Left ventricle myocardium superior (tissue), 1 donor: ENCODE measurements around the gene TENM4. TPM values are rescaled to one million over a fixed set of nuclear protein-coding genes. Genes with fewer than 3 reads are reported as not detected.

Source experiments
- ATAC-seq: fragments of 200-7000 bp; cut with Tn5 transposase; one replicate; pipeline ENCODE4 v1.9.1; 2020; ENCODE audit warnings: mild to moderate bottlenecking, moderate library complexity
- DNase-seq: peaks from one replicate; pipeline ENCODE4 v3.0.0-alpha.2; 2020
- intact Hi-C: fragments of 100-400 bp; cut with micrococcal nuclease; formaldehyde crosslinking; loops from one replicate; pipeline ENCODE4 v1.11.0; 2022
- total RNA-seq: library from RNA; stranded (reverse); fragmentation: NEBNext Ultra II Directional; extraction: Animal tissue kit (Norgen Biotek cat#: 25700); gene quantifications from one replicate; pipeline ENCODE4 v1.2.1, GENCODE V29; 2021
- donor health status: DM: no; HTN: yes; CAD: no; lungs with severe emphysema.

The TENM4 gene
- total RNA-seq, 1 donor from 2014 or later: 0.40 TPM

DNA sequence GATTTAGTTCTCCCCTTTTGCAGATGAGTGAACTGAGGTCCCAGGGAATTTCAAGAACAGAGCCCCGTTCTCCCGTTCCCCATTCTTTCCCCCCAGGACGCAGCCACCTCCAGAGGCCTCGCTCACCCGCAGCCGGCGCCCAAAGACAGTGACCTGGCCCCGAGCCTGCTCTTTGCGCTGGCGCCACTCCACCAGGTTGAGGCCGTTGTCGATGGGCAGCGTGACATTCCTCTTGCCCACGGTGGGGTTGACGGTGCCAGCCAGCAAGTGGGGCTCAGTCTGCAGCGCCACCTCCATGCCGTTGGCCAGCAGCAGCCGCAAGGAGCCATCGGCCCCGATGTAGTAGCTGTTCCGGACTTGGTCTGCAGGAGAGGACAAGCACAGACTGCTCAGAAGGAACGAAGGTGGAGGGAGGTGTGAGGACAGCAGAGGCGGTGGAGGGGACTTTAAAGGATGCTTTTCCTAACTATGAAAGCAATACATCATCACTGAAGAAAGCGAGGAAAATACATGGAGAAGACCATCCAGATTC, 764.7 kb downstream of the TENM4 start:
- intact Hi-C loops: no loop called here
- ATAC-seq: no peak
- DNase-seq: no peak

GRCh38 chr11:78672850-78673620, 767.8 kb downstream of the TENM4 start:
- ATAC-seq (no peak), DNase-seq (no peak)
- intact Hi-C loops: no loop called here

- DNase-seq: no peak
- ATAC-seq: no peak
- intact Hi-C loops: no loop called here
Observed at GRCh38 chr11:78669249-78669648, 771.6 kb downstream of the TENM4 start.

DNA sequence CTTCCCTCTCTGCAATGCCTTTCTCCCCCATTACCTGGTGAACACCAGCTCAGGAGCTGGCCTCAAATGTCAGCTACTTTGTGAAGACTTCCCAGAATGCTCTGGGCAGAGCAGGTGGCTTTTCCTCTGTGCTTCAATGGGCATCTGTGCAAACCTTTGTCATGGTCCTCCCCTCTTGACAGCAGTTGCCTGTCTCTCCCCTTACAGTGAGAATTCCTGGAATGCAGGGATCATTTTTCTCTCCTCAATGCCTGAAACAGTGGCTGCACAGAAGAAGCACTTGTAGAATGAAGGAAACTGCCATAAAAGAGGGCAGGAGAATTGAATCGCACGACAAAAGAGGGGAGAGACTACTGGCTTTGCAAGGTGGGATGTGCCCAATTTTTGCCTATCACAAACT, 773.4 kb downstream of the TENM4 start:
- DNase-seq: no peak
- ATAC-seq: no peak
- intact Hi-C loops: no loop called here

GRCh38 chr11:78666675-78667160, 774.1 kb downstream of the TENM4 start:
- no peak for ATAC-seq
- intact Hi-C loops: no loop called here

GRCh38 chr11:78664636-78665035, 776.2 kb downstream of the TENM4 start:
- ATAC-seq (no peak), DNase-seq (no peak)
- intact Hi-C loops: no loop called here

More at GRCh38 chr11:78666675-78667160, 774.1 kb downstream of the TENM4 start:
- no peak for DNase-seq

DNA sequence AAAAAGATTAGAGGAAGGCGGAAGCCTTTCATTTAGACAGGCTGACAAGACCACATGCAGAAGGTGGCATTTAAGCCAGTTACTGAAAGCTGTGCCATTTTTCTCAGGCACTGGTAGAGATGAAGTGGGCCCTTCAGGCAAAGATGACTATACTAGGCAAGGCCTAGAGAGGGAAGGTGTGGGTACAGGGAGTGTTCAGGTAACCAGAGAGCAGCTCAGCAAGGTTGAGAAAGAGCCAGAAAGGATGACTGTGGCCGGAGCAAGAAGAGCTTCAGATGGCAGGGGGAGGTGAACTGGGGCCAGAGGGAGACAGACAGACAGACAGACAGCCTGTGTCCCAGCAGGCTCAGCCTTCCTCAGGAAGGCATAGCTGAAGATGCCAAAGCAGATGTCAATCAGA, 778.0 kb downstream of the TENM4 start:
- intact Hi-C loops: no loop called here
- no peak for ATAC-seq
- DNase-seq: no peak

DNA sequence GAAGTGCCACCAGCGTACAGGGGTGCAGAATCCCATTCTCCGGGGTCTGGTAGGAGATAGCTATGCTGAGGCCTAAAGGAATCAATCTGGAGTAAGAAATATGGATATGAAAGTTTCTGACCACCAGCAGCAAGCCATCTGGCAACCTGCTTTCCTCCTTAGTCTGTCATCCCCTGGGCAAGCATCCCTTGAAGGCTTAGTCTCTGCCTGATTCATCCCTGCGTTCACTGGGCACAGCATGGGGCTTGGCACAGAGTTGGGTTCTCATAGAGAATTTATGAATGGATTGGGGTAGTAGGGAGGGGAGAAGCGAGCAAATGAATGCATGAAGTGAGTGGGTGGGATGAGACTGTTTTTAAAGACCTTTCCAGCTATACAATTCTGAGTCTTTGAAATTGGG, 780.4 kb downstream of the TENM4 start:
- DNase-seq (no peak), ATAC-seq (no peak)
- intact Hi-C loops: no loop called here

DNA sequence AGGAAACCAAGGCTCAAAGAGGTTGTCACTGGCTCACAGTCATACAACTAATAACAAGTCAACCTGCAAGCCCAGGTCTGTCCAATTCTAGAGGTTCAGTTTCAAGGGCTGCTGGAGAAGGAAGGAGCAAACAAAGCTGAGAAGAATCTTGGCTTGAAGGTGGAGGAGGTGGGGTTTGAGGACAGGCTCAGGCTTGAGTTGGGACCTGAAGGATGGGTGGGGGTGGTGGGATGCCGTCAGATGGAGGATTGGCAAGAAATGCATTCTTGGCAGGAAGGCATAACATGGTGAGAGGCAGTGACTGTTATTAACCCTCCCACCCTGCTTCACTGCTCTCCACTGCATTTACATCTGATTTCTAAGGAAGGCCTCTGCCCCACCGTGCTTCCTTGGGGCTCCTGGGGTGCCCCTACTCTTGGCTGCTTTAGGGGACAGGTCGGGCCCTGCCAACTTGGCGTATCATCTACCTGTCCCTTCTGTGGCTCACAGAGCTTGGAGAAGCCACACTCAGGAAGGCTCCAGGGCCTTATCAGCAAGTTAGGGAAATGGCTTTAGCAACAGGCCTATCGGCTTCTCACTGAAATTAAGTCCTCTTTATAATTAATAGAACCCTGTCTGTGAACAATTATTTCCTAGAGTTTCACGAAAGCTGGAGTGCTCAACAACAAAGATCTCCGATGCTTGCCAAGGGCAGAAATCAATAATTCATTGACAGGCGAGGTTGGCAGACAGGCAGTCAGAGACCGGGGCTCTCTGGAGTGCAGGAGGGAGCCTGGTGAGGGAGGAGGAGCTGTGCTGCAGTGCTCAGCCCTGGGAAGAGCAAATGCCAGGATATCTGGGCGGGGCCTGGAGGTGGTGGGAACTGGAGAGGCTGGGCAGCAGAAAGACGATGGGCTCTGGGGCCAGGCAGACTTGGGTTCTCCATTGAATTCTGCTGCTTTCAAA, 781.2 kb downstream of the TENM4 start:
- intact Hi-C loops: no loop called here
- no peak for DNase-seq
- no peak for ATAC-seq

DNA sequence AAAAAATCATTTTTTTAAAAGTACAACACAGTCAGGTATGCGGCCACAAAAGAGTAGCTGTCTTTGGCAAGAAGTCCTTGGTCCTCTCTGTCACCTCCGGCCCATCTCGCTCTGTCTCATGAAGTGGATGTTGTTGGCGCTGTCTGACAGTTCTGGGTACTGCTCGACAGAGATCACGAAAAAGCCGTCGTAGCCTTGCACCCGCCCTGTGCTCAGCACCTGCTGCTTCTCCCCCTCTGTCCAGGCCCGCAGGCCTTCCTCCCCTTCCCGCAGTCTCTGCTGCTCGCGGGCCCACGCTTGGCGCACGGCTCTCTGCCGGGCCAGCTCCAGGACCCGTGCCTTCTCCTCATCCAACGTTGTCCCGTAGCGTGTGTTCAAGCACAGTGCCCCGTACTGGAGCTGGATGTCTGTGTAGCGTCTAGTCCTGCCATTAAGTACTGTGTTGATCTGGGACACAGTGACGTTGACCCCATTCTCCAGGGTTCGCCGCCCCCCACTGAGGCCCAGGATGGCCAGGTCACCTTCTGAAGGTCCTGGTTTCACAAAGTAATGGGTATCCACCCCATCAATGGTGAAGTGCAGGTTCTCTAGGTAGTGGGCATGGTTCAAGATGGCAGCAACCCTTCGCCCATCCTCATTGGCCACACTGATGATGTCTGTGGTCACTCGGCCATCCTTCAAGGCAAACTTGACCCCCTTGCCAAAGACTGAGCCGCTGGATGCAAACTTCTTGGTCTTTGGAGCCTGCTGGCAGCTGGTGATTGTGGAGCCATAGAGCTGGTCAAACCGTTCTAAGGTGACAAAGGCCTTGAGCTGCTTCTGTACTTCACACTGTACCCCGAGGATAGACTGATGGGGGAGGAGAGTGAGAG, 782.6 kb downstream of the TENM4 start:
- intact Hi-C loops: no loop called here
- no peak for DNase-seq

DNA sequence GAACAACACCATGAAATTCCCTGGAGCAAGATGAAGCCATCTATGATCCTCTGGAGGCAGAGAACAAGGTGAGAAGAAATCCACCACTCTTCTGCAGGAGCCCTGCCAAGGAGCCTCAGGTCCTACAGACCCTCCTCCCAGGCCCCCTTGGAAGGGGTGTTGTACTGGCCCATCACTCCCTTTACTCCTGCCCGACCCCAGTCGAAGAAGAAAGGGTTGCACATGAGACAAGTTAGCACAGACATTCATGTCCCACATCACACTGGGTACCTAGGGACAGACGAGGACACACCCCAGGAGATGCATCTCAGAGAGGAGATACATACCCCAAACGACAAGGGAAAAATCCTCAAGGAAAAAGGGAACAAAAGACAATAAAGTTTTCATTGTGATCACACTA, 783.4 kb downstream of the TENM4 start:
- DNase-seq (no peak), ATAC-seq (no peak)
- intact Hi-C loops: no loop called here

More for the DNA sequence above, 782.6 kb downstream of the TENM4 start:
- no peak for ATAC-seq

DNA sequence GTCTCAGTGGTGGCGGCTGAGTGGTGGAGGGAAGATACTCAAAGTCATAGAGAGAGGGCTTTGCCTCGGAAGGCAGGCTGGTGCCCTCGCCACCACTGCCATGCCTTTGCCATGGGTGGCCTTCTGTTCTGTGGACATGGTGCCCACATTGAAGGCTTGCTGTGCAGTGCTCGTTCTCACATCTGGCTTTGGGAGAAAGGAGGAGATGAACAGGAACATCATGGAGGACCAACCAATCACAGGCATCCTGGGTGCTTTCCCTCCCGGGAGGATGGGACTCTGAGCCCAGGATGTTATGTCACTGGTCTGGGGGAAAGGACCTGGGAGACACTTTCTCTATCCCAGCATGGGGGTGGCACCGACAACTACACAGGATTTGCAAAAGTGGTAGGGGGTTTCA, 783.8 kb downstream of the TENM4 start:
- ATAC-seq: no peak
- no peak for DNase-seq
- intact Hi-C loops: no loop called here

DNA sequence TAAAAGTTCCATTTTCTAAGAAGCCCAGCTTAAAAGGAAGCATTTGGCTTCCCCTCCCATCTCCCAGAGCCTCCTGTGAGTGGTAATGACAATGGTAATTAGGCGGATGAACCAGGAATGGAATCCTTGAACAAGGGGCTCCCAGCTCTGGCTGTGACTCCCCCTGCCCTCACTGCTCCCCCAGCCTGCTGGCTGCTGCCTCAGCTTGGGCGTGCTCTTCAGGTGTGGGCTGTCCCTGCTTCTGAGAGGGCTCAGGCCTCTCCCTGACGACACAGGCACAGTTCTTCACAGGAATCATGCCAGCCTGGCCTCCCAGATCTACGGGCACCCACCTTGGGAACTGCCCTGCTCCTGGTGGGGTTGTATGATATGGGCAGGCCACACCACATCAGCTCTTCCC, 784.5 kb downstream of the TENM4 start:
- intact Hi-C loops: no loop called here
- DNase-seq (no peak), ATAC-seq (no peak)

DNA sequence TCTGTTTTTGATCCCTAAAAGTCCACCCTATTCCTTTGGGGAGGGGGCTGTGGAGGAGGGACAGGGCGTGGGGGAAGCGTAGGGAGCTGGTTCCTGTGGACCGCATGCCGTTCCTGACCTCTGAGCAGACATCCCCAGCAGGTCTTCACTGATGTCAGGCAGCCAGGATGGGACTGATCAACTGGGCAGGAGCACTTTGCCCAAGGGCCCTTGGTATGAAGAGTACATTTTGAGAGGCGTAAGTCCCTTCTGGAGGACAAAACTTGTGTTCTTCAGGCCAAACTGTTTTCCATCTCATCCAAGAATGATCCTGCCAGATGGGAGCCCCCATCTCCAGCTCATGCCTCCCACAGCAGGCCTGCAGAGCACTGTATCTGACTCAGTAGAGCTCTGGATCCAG, 785.3 kb downstream of the TENM4 start:
- ATAC-seq: no peak
- intact Hi-C loops: no loop called here

GRCh38 chr11:78654866-78655265, 786.0 kb downstream of the TENM4 start:
- DNase-seq: no peak
- no peak for ATAC-seq
- intact Hi-C loops: no loop called here

More for the DNA sequence above, 785.3 kb downstream of the TENM4 start:
- DNase-seq: no peak

GRCh38 chr11:78654071-78654470, 786.8 kb downstream of the TENM4 start:
- ATAC-seq (no peak), DNase-seq (no peak)
- intact Hi-C loops: no loop called here

DNA sequence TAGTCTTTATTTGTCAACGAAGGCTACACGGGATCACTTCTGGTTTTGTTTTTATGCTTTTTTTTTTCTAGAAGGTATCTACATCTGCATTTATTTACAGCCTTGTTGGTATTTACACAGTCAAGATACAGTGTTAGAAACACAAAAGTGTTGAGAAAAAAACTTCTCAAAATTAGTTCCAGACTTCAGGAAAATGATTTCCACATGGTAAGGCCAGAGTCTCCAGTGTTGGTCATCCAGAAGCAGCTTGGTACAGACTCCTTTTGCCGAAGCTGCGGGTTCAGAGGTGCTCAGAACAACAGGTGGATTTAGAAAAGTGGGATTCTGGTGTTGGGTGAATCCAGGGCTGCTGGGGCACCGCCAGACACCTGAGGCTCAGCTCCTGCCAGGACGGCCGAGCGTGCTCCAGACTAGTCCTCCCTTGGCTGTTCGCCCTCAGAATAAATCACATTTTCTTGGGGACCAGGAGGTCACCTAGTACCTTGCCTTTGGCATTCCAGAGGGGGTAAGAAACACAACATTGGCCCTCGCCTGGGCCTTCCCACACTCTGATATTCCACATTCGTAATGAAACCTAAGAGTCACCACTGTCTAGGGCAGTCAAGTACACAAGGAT, 787.4 kb downstream of the TENM4 start:
- no peak for ATAC-seq
- intact Hi-C loops: no loop called here
- no peak for DNase-seq

DNA sequence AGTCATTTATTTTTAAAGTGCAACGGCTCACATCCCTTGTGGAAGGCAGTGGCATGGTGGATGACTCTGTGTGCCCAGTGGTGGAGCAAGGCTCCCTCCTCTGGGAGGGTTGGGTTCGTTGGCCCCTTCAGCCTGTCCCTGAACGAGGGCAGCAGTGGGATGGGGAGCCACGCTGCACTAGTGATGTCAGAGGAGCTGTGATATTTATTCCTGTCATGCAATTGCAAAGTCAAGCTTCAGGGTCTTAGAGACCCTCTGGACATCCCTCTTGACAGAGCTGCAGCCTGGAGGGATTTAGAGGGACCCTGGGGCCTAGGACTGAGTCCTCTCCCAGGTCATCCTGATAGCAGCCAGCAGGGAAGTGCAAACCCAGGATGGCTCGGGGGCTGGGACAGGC, 788.0 kb downstream of the TENM4 start:
- no peak for ATAC-seq
- no peak for DNase-seq
- intact Hi-C loops: no loop called here
